ENCODE results near the gene BACH1.

DNA sequence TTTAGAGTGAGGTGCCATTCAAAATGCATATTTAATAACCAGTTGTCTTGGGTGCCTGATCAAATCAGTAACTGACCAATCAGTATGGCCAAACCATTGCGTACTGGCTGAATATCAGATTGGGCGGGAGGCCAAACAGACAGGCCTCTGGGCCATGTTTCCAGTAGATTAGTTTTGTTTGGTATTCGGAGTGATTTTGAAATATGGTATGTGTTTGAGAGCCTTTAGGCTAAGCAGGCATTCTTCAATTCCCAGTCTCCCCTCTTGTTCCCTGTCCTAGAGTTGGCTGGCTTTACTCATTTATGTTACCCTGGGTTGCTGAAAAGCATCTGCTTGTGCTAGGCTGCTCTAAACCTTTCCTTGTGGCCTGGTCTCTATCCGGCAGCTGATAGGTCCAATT lies 80.1 kb downstream of the BACH1 start:
- no peak for TF ChIP-seq EZH2 (IDR thresholded peaks at IDR 0.05; ENCODE audit: borderline replicate concordance, insufficient read depth, low read depth, low read length, poor library complexity, severe bottlenecking)
- TF ChIP-seq, protein P1, sequence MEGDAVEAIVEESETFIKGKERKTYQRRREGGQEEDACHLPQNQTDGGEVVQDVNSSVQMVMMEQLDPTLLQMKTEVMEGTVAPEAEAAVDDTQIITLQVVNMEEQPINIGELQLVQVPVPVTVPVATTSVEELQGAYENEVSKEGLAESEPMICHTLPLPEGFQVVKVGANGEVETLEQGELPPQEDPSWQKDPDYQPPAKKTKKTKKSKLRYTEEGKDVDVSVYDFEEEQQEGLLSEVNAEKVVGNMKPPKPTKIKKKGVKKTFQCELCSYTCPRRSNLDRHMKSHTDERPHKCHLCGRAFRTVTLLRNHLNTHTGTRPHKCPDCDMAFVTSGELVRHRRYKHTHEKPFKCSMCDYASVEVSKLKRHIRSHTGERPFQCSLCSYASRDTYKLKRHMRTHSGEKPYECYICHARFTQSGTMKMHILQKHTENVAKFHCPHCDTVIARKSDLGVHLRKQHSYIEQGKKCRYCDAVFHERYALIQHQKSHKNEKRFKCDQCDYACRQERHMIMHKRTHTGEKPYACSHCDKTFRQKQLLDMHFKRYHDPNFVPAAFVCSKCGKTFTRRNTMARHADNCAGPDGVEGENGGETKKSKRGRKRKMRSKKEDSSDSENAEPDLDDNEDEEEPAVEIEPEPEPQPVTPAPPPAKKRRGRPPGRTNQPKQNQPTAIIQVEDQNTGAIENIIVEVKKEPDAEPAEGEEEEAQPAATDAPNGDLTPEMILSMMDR (IDR thresholded peaks at IDR 0.05): no peak

Data from B cell (primary cell).